Activated B cell treated with CpG ODN at 0.5 μM for 24 hours (primary cell): ENCODE measurements around the gene PDCD2L. TPM values are rescaled to one million over a fixed set of nuclear protein-coding genes. Genes with fewer than 3 reads are reported as not detected.
A peak's percentile ranks its signal among the peaks of the same experiment; 100 is the strongest.

Experiments used
- ATAC-seq: fragments of 200-7000 bp; cut with Tn5 transposase; one replicate; pipeline ENCODE4 v1.10.0; 2021; ENCODE audit warnings: low read depth, mild to moderate bottlenecking, moderate library complexity
- CTCF ChIA-PET: fragments of 350-600 bp; sonication (Branson Sonifier 250); formaldehyde crosslinking; loops from one replicate; lab custom pipeline; 2021; ENCODE audit warnings: antibody characterized with exemption; lab: Charles Lee
- POLR2A ChIA-PET: fragments of 350-600 bp; sonication (Branson Sonifier 250); formaldehyde crosslinking; loops from one replicate; lab custom pipeline; 2021; ENCODE audit warnings: antibody characterized with exemption; lab: Charles Lee
- DNase-seq: peaks from one replicate; pipeline ENCODE4 v3.0.0; 2022
- H3K27ac Mint-ChIP-seq: one replicate; pipeline ENCODE4 v1.8.0; 2020; ENCODE audit warnings: mixed read lengths
- H3K27me3 Mint-ChIP-seq: one replicate; pipeline ENCODE4 v1.8.0; 2021; ENCODE audit warnings: mixed read lengths
- H3K36me3 Mint-ChIP-seq: one replicate; pipeline ENCODE4 v1.8.0; 2021; ENCODE audit warnings: low read depth, mixed read lengths
- H3K4me1 Mint-ChIP-seq: one replicate; pipeline ENCODE4 v1.8.0; 2021; ENCODE audit warnings: mixed read lengths
- H3K4me3 Mint-ChIP-seq: one replicate; pipeline ENCODE4 v1.8.0; 2020; ENCODE audit warnings: mild to moderate bottlenecking, mixed read lengths
- H3K9me3 Mint-ChIP-seq: one replicate; pipeline ENCODE4 v1.8.0; 2020; ENCODE audit warnings: mixed read lengths
- CTCF ChIP-seq: fragments of 200-600 bp; IDR thresholded peaks from one replicate; pipeline ENCODE4 v1.8.0; 2022; ENCODE audit warnings: antibody characterized with exemption, mild to moderate bottlenecking
- intact Hi-C: fragments of 100-400 bp; cut with micrococcal nuclease; formaldehyde crosslinking; loops from one replicate; pipeline ENCODE4 v1.15.1; 2024
- total RNA-seq: library from RNA; stranded (reverse); gene quantifications from 2 replicates; pipeline ENCODE4 v1.2.3, GENCODE V29; 2022

The PDCD2L gene
- total RNA-seq, 1 donor from 2014 or later: 18.6 TPM

DNA sequence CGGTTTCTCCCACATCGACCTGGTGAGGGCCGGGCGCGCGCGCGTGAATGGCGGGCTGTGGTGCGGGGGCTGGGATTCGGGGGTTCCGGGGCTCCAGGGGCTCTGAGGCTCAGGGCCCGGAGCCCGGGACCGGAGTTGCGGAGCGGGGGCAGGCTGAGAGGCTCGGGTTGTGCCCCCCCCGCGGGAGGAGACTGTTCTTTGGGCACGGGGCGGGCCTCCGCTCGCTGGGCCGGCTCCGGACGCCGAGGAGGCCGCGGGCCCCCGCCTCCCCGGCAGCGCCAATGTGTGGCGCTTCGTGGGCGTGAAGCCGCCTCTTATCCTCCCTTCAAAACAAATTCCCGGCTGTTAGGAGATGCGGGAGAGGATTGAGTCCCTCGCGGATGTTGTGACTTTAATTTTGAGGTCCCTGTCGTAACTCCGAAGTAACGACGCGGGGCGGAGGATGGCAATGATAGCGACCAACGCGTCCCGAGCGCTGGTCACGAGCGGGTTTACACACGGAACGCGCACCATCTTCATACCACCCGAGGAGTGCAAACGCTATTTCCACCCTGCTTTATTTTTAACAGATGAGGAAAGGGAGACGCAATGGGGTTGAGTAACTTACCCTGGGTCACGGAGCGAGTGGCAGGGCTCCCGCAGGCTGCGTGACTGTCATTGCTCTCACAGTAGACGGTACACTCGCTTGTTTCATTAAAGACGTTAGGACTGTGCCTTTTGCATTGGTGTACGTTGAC lies 24.5 kb downstream of the PDCD2L start:
- TF ChIP-seq CTCF: no peak
- POLR2A ChIA-PET: interaction anchor here (0.6 to 1.9 kb wide), 5 partner anchors 23 to 72 kb away, joined by 3 to 9 read pairs (median 4); partner anchors contain the start of genes GPI and PDCD2L
- H3K27ac Mint-ChIP-seq: peak overlapping the region; percentile 93
- DNase-seq (no peak), ATAC-seq (peak; percentile 49)
- H3K4me1 Mint-ChIP-seq: peaks cover 35% of the 10 kb centered on the region
- H3K36me3 Mint-ChIP-seq: peaks cover 37% of the 10 kb centered on the region
- intact Hi-C loops: loop anchor here (1.0 to 5.0 kb wide), 5 partner anchors 69 to 1056 kb away; partner anchors contain the start of genes CEBPG, SCGB2B2 and ZNF302
- CTCF ChIA-PET: interaction anchor here (1.8 kb wide), 1 partner anchor 70 kb away, joined by 6 read pairs; no protein-coding TSS in a partner anchor
- H3K9me3 Mint-ChIP-seq: no peaks in the 10 kb centered on the region
- H3K27me3 Mint-ChIP-seq: no peaks in the 10 kb centered on the region
- H3K4me3 Mint-ChIP-seq: peak overlapping the region; percentile 96

DNA sequence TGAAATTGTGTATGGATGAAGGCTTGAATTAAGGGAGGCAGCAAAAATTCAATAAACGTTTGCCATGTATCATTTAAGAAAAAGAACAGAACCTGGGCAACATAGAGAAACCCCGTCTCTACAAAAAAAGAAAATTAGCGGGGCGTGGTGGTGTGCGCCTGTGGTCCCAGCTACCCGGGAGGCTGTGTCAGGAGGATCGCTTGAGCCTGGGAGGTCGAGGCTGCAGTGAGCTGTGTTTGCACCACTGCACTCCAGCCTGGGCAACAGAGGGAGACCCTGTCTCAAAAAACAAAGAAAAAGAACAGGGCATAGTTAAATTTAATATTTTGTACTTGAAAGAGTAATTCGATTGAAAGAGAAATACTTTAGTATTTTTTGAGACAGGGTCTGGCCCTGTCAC lies 25.4 kb downstream of the PDCD2L start:
- Mint-ChIP-seq H3K36me3 (peaks cover 36% of the 10 kb centered on the region), H3K9me3 (no peaks in the 10 kb centered on the region), H3K4me1 (peaks cover 35% of the 10 kb centered on the region), H3K27me3 (no peaks in the 10 kb centered on the region), H3K4me3 (peak overlapping the region; percentile 96), H3K27ac (no peak overlapping the region)
- CTCF ChIA-PET: interaction anchor here (1.8 kb wide), 1 partner anchor 70 kb away, joined by 6 read pairs; no protein-coding TSS in a partner anchor
- intact Hi-C loops: loop anchor here (2.0 to 5.0 kb wide), 2 partner anchors 71 to 1057 kb away; partner anchors contain the start of gene CEBPG
- no peak for TF ChIP-seq CTCF
- ATAC-seq (no peak), DNase-seq (no peak)
- POLR2A ChIA-PET: interaction anchor here (0.9 kb wide), 1 partner anchor 160 kb away, joined by 3 read pairs; no protein-coding TSS in a partner anchor

DNA sequence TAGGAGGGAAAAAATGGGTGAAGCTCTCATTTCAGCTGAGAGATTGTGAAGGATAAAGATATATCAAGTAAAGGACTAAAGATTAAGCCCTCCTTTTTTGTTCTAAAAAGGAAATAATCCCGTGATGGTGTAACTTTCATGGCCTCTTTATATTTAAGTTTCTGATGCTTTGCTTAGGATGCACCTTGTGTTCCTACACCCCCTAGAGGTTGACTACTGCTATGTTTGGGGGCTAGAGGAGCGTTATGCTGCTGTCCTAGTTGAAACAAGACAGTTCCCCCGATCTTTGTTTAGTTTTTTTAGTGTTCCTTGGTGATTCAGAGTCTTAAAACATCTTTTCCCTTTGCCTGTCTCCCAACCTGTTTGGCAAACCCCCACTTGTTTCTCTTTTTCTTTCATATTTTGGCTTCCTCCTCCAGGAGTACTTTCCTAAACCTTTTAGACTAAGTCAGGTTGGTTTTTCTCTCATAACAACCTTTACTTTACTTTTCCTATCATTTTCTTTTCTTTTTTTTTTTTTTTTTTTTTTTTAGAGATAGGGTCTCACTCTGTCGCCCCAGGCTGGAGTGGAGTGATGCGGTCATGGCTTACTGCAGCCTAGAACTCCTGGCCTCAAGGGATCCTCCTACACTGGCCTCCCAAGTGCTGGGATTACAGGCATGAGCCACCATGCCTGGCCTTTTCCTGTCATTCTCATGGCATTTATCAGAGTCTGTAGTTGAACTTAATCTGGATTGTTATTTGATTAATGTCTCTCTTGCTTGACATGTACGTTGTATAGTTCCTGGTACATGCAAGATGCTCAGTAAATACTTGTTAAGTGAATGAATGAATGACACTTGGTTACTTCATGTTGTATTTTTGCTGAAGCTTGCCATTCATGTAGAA lies 26.8 kb downstream of the PDCD2L start:
- no peaks in the 10 kb centered on the region for H3K27me3 Mint-ChIP-seq
- DNase-seq: no peak
- H3K27ac Mint-ChIP-seq: peak overlapping the region; percentile 36
- POLR2A ChIA-PET: interaction anchor here (0.9 kb wide), 1 partner anchor 161 kb away, joined by 3 read pairs; no protein-coding TSS in a partner anchor
- ATAC-seq: peak; percentile 47
- peak; percentile 16 for TF ChIP-seq CTCF
- peaks cover 46% of the 10 kb centered on the region for H3K36me3 Mint-ChIP-seq
- CTCF ChIA-PET: interaction anchor here (1.8 kb wide), 1 partner anchor 72 kb away, joined by 6 read pairs; no protein-coding TSS in a partner anchor
- H3K4me1 Mint-ChIP-seq: peaks cover 35% of the 10 kb centered on the region
- H3K9me3 Mint-ChIP-seq: no peaks in the 10 kb centered on the region
- H3K4me3 Mint-ChIP-seq: peak overlapping the region; percentile 20
- intact Hi-C loops: loop anchor here (1.0 kb wide), 1 partner anchor 27 kb away; the partner anchor contains the start of gene PDCD2L

- no peaks in the 10 kb centered on the region for H3K27me3 Mint-ChIP-seq
- no peak for TF ChIP-seq CTCF
- intact Hi-C loops: no loop called here
- ChIA-PET POLR2A (no interaction called here), CTCF (no interaction called here)
- H3K4me1 Mint-ChIP-seq: peaks cover 35% of the 10 kb centered on the region
- no peaks in the 10 kb centered on the region for H3K9me3 Mint-ChIP-seq
- DNase-seq (no peak), ATAC-seq (no peak)
- H3K4me3 Mint-ChIP-seq: no peak overlapping the region
- peaks cover 51% of the 10 kb centered on the region for H3K36me3 Mint-ChIP-seq
- H3K27ac Mint-ChIP-seq: no peak overlapping the region
Measured at GRCh38 chr19:34431681-34432402, 27.6 kb downstream of the PDCD2L start.
